Measurements from ENCODE around the gene JAG1. TPM values are rescaled to one million over a fixed set of nuclear protein-coding genes. Genes with fewer than 3 reads are reported as not detected.

JAG1 gene
- total RNA-seq, 1 donor from 2014 or later: 155 TPM

DNA sequence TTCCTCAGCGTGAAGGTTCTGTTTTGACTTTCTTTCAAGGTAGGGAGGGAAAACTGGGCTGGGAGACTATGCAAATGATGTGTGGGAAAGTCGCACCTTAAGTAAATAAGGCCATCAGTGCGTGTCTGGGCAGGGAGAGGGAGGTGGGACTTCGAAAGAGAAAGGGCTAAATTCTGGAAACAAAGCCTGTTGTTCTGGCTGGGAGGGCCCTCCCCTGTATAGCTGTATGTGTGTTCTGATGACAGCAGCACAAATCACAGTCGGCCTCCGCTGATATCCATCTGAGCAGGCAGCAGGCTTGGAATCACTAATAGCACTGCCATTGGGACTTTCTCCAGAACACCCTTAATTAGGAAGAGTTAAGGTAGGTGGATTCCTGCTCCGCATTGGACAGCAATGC lies 19.2 kb downstream of the JAG1 start:
- no peak for DNase-seq (ENCODE audit: extremely low read depth, low read depth, low spot score)

DNA sequence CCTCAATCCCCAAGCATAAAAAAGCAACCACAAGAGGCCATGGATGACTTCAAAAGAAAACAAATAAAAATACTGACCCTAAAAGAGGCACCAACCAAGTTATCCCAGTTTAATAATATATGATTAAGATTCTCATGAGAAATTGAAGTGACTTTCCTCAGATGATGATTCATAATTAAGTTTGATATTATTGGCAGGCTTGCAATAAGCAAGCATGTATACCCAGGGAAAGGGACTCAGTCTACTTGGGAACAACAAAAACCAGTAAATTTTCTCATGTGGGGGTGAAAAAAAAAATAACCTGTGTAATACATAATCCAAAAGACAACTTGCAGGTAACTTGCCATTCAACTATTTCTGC lies 19.6 kb downstream of the JAG1 start:
- DNase-seq (ENCODE audit: extremely low read depth, low read depth, low spot score): no peak

DNA sequence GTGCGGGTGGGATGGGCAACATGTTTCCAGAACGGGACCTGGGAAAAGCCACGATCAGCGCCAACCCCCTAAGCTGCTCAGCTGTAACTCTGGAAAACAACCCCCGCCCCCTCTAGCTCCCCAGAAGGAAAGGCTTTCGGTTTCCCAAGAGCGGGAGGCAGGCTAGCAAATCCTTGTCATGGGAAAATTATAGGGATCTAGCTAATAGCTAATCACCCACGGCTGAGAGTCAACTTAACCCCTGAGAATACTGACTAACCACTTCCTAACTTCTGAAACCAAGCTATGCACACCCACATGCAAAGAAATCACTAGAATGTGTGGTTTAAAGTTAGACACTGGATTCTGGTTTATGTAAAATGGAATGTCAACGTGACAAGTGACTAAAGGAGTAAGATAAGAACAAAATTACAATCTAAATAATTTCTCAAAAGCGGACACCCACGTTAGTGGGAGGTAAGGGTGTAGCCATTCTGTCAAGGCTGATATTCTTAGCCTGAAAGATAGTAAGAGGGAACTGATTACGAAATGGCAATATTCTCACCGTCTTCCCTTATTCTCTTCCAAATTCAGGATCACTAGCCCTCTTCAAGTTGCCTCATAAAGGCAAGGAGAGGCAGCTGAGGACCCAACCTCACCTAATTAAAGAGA lies 20.1 kb downstream of the JAG1 start:
- no peak for DNase-seq (ENCODE audit: extremely low read depth, low read depth, low spot score)

DNA sequence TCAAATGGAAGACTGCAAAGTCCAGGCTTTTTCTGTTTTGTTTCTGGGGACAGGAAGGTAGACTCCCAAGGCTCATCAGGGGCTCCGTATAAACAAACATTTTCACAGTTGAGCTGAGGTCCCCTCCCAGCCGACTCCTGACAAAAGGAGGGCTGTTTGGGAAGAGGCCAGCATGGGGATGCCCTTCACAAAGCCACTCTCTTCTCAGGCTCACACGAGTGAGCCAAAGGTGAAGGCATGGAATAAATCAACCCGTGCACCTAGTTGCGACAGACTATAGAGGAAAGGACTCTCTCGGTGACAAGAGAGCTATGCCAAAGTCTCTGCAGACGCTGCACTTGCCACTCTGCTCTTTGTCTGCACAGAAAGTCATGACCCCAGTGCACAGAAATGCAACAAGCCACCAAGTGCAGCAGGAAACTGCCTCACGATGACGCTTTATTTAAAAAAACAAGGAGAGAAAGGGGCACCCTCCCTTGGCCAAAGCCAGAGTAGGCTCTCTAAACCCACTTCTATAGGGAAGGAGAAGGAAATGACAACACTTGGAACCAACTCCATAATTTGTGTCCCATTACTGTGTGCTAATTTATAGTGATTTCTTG lies 21.0 kb downstream of the JAG1 start:
- DNase-seq (ENCODE audit: extremely low read depth, low read depth, low spot score): no peak

DNA sequence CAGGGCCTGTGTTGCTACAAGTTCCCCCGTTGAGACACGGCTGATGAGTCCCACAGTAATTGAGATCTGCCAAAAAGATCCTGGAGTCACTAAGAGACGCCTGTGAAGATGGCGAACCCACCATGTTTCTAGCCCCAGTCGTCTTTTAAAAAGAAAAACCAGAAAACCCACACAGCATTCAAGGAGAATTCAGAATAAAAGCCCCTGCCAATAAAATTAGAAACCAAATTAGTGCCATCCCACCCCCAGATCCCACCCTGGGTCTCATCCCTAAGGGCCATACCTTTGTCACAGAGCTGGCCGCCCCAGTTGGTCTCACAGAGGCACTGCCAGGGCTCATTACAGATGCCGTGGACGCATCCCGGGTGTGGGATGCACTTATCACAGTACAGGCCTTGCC lies 21.6 kb downstream of the JAG1 start:
- DNase-seq (ENCODE audit: extremely low read depth, low read depth, low spot score): no peak

DNA sequence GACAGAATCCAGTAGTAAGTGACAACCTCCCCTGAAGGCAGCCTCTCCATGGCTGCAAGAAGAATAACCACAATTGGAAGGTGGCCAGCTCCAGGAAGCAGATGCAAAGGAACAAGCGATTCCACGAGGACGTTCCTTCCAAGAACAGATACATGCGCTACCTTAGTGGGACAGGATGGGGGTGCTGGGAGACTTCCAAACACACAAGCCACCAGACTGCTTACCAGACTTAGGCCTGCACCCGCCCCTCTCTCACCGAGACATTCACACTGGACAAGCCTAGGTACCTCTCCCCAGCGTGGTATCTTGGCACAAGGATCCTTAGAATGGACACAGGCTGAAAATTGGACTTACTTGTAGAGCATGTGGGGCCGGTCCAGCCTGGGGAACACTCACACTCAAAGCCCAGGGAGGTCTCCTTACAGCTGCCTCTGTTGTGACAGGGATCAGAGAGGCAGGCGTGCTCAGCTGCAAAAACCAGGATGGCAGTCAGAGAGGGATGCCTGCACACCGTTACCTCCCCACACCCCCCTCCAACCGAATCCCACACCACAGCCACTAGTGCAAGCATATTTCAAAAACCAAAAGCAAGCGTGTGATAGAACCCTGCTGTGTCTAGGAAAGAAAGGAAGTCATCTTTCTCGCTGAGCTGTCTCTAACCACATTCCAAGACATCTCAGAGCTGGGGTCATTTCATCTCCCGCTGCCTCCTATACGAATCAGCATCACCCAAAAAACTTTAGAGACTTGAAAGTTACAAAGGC lies 22.4 kb downstream of the JAG1 start:
- no peak for DNase-seq (ENCODE audit: extremely low read depth, low read depth, low spot score)

DNA sequence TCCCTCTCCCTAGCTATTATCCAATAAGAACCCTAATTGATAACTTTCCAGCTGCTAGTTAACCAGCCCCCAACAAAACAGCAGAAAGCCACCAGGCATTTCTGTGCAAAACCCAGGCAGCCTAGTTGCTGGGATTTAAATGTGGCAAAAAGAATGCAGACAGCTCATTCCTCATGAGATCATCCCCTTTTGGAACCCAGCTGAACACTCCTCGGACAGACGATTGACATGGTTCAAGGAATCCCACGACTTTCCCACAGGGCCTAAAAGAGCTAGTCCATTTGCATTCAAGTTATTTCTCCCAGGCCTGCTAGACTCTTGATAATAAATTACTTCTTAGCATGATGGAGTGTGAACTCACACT lies 24.0 kb downstream of the JAG1 start:
- DNase-seq (ENCODE audit: extremely low read depth, low read depth, low spot score): no peak

DNA sequence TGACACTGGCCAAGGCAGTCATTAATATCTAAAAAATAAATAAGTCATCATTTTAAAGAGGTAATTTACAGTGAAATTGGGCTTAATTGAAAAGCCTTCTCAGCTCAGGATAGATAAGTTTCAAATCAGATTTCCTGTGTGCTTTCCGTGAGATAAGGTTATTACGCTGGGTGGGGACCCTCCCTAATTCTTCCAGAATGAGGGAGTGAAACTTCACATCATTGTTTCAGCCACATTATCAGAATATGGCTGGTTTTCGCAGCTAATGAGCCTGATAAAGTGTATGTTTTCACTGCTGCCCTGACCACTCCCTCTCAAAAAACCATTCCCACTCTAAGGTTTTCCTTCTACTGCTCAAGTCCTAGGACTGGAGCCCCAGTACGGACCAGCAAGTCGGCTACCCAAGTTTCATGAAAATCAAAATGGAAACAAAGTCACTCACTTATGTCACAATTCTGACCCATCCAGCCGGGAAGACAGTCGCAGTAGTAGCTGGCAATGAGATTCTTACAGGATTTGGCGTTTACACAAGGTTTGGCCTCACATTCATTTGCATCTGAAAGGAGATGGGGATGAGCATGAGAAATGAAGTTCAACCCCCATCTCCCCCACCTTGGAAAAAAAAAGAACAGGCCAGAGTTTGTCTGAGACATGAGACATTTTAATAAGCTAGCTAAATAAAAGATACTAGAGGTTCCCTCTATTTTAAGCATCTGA lies 24.6 kb downstream of the JAG1 start:
- DNase-seq (ENCODE audit: extremely low read depth, low read depth, low spot score): no peak

DNA sequence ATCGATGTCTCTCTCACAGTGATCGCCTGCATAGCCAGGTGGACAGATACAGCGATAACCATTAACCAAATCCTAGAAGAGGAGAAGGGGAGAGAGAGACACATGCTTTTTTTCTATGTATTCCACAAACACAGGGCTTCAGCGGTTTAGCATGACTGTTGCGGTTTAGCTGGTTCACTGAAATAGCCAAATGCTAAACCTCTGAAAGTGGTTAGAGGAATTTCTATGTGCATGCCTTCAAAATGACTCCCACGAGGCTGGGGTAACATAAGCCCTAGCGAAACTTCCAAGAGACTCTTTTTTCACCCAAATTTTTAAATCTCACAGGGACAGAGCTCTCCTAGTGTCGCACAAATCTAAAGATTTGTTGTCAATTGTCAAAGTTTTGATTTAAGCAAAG lies 25.1 kb downstream of the JAG1 start:
- DNase-seq (ENCODE audit: extremely low read depth, low read depth, low spot score): no peak

DNA sequence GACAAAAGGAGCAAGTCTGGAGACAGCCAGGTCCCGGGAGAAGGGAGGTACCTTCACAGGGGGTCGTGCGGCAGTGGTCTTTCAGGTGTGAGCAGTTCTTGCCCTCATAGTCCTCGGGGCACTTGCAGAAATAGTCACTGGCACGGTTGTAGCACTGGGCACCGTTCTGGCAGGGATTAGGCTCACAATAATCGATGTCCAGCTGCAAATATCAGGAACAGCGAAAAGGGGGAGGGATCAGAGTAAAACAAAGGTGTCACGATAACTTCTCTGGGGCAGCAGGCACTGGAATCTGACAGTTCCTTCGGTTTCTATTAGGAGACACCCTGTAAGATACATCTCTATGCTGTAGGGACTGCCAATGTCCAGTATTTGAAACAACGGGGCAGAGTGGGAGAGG lies 25.9 kb downstream of the JAG1 start:
- DNase-seq (ENCODE audit: extremely low read depth, low read depth, low spot score): no peak

DNA sequence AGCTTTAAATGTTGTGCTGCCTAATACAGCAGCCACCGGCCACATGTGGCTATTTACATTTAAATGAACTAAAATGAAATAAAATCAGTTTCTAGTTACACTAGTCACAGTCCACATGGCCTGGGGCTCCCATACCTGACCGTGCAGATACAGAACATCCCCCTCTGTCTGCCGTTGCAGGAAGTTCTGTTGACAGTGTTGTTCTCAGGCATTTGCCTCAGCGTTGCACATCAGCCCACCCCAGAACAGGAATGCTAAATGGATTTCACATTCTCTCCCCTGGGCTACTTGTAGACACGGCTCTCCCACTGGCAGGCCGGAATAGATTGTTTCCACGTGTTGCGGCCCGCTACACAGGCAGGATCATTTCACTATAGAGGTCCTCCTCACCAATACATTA lies 26.3 kb downstream of the JAG1 start:
- DNase-seq (ENCODE audit: extremely low read depth, low read depth, low spot score): no peak

DNA sequence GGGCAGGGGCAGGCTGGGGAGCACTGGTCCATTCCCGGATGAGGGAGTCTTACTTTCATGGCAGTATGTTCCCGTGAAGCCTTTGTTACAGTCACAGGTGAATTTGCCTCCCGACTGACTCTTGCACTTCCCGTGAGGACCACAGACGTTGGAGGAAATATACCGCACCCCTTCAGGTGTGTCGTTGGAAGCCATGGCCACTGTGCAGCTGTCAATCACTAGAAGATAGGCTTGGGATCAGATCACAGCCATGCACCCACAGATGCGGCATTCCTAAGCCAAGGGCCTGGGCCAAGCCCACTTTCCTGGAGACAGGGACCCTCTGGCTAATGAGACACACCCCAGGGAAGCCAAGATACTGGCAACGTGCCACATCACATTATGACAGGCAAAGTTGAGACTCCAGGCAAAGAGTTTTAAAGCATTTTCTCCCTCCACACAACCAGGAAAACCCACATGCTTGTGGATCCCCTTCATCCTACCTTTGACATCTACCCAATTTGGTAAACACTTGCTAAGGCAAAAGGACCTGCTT lies 26.8 kb downstream of the JAG1 start:
- no peak for DNase-seq (ENCODE audit: extremely low read depth, low read depth, low spot score)

DNA sequence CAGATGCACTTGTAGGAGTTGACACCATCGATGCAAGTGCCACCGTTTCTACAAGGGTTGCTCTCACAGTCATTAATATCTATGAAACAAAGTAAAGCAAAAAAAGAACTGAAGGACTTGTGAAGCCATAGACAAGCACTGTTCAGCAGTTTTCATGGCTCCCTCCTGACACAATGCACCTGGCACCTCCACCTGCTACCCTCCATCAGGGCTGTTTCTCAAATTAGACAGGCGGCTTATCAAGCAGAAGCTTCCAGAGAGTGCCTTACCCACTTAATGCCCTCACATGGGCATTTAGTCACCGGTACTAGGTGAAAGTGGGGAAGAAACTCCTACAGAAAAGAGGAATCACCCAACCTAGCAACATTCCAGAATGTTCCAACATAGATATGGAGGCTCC lies 27.8 kb downstream of the JAG1 start:
- no peak for DNase-seq (ENCODE audit: extremely low read depth, low read depth, low spot score)

DNA sequence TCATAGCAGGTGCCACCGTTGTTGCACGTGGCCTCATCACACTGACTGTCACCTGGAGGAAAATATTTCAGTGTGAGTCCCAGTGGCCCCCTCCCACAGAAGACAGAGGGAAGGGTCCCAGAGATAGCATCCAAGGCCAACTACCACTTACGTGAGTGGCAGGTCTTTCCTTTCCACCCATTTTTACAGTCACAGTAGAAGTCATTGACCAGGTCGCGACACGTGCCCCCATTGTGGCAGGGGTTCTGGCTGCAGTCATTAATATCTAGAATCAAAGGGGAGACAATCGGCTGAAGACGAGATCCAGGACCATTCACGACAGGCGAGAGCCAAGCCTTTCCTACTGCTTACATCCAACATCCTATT lies 28.6 kb downstream of the JAG1 start:
- DNase-seq (ENCODE audit: extremely low read depth, low read depth, low spot score): no peak

DNA sequence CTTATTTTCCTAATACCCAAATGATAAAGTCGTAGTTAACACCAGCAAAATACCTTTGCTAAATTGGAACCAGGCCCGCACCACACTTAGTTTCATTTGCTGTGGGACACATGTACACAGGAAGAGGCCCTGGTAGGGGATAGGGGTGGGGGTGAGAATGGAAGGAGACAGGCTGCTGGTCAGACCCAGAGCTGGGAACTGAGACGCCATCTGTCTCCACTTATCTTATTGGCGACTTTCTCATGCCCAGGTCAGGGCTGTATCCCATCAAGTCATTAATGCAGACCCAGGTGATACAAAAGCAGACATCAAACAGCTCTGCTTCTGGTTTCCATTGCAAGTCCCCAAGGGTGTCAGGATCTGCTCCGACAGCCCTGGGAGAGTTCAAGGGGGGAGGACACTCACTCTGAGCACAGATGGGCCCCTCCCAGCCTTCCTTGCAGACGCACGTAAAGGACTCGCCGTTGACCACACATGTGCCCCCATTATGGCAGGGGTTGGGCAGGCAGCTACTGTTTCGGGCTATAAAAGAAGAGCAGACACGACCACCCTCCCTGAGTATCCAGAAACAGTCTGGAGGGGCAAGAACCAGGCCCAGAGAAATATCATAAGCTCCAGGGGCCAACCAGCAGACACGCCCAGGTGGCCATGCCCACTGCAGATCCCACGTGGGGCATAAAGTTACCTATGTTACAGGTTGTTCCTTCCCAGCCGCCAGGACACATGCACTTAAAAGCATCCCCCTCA lies 29.2 kb downstream of the JAG1 start:
- DNase-seq (ENCODE audit: extremely low read depth, low read depth, low spot score): no peak

DNA sequence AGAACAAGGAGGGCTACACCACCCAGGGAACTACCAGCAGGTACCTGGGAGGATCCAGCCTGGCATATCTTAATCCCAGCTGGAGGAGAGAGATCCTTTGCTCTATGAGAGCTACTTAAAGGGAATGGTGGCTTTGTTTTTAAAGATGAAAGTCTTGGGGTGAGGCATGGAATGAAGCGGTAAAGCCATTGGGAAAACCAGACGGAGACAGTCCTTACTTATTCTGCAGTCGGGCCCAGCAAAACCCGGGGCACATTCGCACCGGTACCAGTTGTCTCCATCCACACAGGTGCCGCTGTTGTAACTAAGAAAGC lies 30.3 kb downstream of the JAG1 start:
- DNase-seq (ENCODE audit: extremely low read depth, low read depth, low spot score): no peak

DNA sequence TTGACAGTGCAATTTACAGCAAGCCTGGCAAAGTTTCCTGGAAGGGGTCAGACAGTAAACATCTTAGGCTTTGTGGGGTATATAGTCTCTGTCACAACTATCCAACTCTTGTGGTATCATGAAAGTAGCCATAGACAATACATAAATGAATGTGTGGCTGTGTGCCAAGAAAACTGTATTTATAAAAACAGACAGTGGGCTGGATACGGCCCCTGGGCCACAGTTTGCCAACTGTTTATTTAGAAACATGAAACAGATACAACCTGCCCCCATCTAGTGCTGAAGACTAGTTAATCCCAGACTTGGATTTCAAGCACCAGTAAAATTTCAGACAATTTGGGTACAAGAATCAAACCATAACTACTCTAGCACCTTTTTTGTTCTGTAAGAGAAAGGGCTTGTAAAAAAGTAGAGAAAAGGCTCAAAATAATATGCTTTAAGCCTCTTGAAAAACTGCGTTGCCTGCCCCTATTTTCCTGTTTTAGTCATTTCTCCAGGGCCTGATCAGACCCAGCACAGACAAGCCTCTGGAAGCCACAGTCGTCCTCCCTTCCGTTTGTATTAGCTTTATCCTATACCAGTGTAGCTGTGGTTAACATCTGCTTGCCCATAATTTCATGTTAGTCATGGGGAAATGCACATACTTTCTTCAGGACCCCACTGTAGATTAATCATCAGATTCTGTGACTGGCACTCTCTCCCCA lies 30.8 kb downstream of the JAG1 start:
- no peak for DNase-seq (ENCODE audit: extremely low read depth, low read depth, low spot score)

DNA sequence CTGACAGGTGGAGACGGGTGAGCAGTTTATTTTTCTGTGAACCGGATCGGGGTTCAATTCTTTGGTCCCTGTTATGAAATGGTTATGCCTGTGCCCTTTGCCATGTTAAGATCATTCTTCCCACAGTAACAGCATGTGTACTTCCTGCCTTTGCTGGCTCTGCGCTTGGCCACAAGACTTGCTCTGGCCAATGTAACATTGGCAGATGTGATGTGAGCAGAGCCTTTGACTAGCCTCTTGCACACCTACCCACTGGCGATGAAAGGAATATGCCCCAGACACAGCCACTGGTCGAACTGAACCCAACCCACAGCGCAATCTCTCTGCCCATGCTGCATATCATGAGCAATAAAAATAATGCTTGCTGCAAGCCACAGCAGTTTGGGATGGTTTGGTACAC lies 31.9 kb downstream of the JAG1 start:
- DNase-seq (ENCODE audit: extremely low read depth, low read depth, low spot score): no peak

DNA sequence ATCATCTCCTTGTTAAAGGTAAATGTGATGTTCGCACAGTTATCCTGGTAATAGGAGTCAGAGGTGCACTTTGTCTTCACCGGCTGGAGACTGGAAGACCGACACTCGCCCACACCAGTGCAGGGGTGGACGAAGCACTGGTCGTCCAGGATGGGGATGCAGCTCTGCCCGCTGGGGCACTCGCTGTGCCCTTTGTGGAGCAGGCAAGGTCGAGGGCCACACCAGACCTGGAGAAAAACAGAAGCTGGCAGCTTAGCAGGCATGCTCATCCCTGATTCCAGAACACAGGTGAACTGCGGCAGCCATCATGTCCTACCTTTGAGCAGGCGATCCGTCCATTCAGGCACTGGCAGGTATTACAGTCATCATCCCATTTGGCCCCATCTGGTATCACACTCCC lies 32.3 kb downstream of the JAG1 start:
- no peak for DNase-seq (ENCODE audit: extremely low read depth, low read depth, low spot score)

DNA sequence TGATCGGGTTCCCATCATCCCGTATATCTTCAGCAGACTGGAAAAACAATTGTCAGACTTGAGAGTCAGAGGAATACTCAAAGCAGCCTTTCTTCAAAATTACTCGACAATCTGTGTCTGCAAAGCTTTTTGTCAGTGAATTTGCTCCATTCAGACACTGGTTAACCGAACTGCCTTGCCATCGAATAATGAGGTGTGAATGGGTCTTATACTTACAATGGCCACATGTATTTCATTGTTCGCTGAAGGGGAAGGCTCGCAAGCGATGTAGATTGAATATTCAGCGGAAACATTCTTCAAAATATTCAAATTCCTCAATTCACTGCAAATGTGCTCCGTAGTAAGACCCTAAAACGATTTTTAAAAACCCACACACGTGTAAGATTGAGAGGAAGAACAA lies 32.9 kb downstream of the JAG1 start:
- no peak for DNase-seq (ENCODE audit: extremely low read depth, low read depth, low spot score)

Data from glomerular endothelial cell (primary cell).